Upper lobe of left lung (tissue), 6 donors: ENCODE measurements around the gene TNS3. TPM values are rescaled to one million over a fixed set of nuclear protein-coding genes. Genes with fewer than 3 reads are reported as not detected.

Experiments
- ATAC-seq, 2 donors: fragments of 200-7000 bp; cut with Tn5 transposase; one replicate each; pipeline ENCODE4 v1.9.1; 2022; ENCODE audit warnings: mild to moderate bottlenecking in 2 of 2, moderate library complexity in 2 of 2; ENCODE audit not compliant: low FRiP score in 2 of 2
- DNase-seq, 2 donors: peaks; one replicate each; pipeline ENCODE4 v3.0.0-alpha.2; 2019 to 2020
- H3K27ac ChIP-seq, 4 donors: fragments of 200-600 bp; sonication (generic); one replicate each; pipeline ENCODE4 v1.5.1; 2016 to 2019
- H3K27me3 ChIP-seq, 4 donors: fragments of 200-600 bp; sonication (generic); one replicate each; pipeline ENCODE4 v1.5.1; 2017 to 2019
- H3K36me3 ChIP-seq, 4 donors: fragments of 200-600 bp; sonication (generic); one replicate each; pipeline ENCODE4 v1.5.1; 2016 to 2019
- H3K4me1 ChIP-seq, 4 donors: fragments of 200-600 bp; sonication (generic); one replicate each; pipeline ENCODE4 v1.5.1; 2018 to 2019
- H3K4me3 ChIP-seq, 4 donors: fragments of 200-600 bp; sonication (generic); one replicate each; pipeline ENCODE4 v1.5.1; 2017 to 2019; ENCODE audit warnings: mild to moderate bottlenecking in 2 of 4, moderate library complexity in 1 of 4
- H3K9me3 ChIP-seq, 4 donors: fragments of 200-600 bp; sonication (generic); one replicate each; pipeline ENCODE4 v1.5.1; 2018 to 2019
- EP300 ChIP-seq, 4 donors: sonication (generic); formaldehyde crosslinking; IDR thresholded peaks; one replicate each; pipeline ENCODE4 v1.5.1; 2017; ENCODE audit warnings: antibody characterized with exemption in 4 of 4, control low read depth in 2 of 4
- POLR2A ChIP-seq, 4 donors: fragments of 450-650 bp; IDR thresholded peaks; one replicate each; pipeline ENCODE4 v1.5.1; 2016 to 2017; ENCODE audit warnings: antibody characterized with exemption in 4 of 4, mild to moderate bottlenecking in 2 of 4
- POLR2AphosphoS5 ChIP-seq, 2 donors: sonication (generic); formaldehyde crosslinking; IDR thresholded peaks; one replicate each; pipeline ENCODE4 v1.5.1; 2017; ENCODE audit warnings: antibody characterized with exemption in 2 of 2
- WGBS, 2 donors: methylation state at CpG; one replicate each; pipeline ENCODE4 v1.1.5; 2017 to 2018; 5-methylcytosine and 5-hydroxymethylcytosine counted together
- total RNA-seq, 6 donors: library from RNA; depleted of rRNA in 4 of 6; stranded (reverse); fragments of >200 nt in 4 of 6; gene quantifications; one replicate each; pipeline versions ENCODE4 v1.1.0 to v1.2.1, GENCODE V29; 2016 to 2021
- TF ChIP-seq, protein P1 (sequence below), 6 experiments: fragments of 450-650 bp in 4 of 6; fragments of 200-600 bp in 2 of 6; sonication (generic) in 2 of 6; IDR thresholded peaks; one replicate each; pipeline ENCODE4 v1.5.1; 2016 to 2019; ENCODE audit warnings: antibody characterized with exemption in 6 of 6
- donor health status: DM: no; HTN: no; CAD: no; lungs with moderate emphysema.
- donor health status: DM: no; HTN: yes; CAD: no; lungs with severe emphysema.

Gene TNS3
- total RNA-seq, 6 donors from 2014 or later: 90.6 to 266 (median 143) TPM

DNA sequence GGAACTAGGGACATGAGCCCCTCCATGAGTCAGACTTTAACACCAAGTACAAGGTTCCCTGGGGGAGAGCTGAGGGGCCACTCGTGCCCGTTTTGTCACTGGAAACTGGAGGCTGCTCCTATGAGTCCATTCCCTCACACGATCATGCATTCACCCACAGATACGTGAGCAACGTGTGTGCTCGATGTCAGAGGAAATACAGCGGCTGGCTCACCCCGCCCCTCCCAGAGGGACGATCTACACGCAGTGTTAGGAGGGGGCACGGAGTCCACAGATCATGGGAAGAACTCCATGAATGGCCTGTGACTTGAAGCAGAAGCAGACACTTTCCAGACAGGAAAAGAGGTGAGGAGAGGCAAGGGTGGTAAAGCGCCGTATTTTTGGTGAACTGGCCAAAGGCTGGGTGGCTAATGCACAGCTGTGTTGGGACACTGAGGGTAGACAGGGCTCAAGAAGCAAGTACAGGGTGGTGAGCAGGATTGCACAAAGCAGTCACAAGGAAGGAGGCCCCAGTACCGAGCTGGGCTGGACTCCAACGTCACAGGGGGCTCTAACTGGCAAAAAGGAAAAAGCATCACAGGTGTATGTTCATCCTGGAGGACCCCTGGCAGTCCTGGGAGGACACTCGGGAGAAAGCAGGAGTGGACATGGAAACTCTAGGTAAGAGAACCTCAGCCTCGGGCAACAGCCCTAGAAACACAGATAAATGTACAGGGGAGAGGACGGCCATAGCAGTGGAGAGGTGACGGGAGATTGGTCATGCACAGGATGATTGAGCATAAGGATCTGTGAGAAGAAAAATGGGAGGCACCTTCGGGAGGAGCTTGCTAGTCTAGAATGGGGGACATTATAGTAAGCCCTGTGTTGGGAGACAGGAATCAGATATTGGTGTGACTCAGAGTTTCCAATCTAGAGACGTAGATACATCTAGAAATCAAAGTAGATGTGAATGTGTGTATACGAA lies 41.2 kb downstream of the TNS3 start:
- Histone ChIP-seq H3K4me3 (no peak overlapping the region), H3K36me3 (no peaks in the 10 kb centered on the region), H3K9me3 (no peaks in the 10 kb centered on the region), H3K4me1 (peaks cover 8 to 37% (median 21%) of the 10 kb centered on the region in 4 donors), H3K27me3 (no peaks in the 10 kb centered on the region), H3K27ac (no peak overlapping the region)
- ATAC-seq: no peak
- TF ChIP-seq POLR2A (IDR thresholded peaks at IDR 0.05): no peak
- TF ChIP-seq, protein P1, sequence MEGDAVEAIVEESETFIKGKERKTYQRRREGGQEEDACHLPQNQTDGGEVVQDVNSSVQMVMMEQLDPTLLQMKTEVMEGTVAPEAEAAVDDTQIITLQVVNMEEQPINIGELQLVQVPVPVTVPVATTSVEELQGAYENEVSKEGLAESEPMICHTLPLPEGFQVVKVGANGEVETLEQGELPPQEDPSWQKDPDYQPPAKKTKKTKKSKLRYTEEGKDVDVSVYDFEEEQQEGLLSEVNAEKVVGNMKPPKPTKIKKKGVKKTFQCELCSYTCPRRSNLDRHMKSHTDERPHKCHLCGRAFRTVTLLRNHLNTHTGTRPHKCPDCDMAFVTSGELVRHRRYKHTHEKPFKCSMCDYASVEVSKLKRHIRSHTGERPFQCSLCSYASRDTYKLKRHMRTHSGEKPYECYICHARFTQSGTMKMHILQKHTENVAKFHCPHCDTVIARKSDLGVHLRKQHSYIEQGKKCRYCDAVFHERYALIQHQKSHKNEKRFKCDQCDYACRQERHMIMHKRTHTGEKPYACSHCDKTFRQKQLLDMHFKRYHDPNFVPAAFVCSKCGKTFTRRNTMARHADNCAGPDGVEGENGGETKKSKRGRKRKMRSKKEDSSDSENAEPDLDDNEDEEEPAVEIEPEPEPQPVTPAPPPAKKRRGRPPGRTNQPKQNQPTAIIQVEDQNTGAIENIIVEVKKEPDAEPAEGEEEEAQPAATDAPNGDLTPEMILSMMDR (IDR thresholded peaks at IDR 0.05): no peak
- TF ChIP-seq POLR2AphosphoS5 (IDR thresholded peaks at IDR 0.05): no peak
- TF ChIP-seq EP300 (IDR thresholded peaks at IDR 0.05): no peak
- 82 to 83% methylated on average over 19 to 22 of the region's 22 CpGs for WGBS, 2 donors
- DNase-seq: no peak

DNA sequence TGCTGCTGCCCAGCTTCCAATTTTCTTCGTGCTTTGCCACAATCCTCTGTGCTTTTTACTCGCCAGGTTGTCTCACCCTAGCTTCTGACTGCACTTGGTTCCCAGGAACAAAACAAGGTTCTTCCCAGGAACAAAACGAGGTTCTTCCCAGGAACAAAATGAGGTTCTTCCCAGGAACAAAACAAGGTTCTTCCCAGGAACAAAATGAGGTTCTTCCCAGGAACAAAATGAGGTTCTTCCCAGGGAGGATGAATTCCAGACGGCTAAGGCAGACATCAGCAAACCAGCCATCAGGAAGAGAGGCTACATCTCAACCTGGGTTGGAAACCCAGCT lies 41.9 kb downstream of the TNS3 start:
- H3K4me1 ChIP-seq: peaks cover 8 to 40% (median 21%) of the 10 kb centered on the region in 4 donors
- H3K27ac ChIP-seq: no peak overlapping the region
- H3K9me3 ChIP-seq: no peaks in the 10 kb centered on the region
- no peaks in the 10 kb centered on the region for H3K27me3 ChIP-seq
- no peak overlapping the region for H3K4me3 ChIP-seq
- no peaks in the 10 kb centered on the region for H3K36me3 ChIP-seq
- no peak for TF ChIP-seq POLR2A (IDR thresholded peaks at IDR 0.05)
- no peak for TF ChIP-seq POLR2AphosphoS5 (IDR thresholded peaks at IDR 0.05)
- TF ChIP-seq, protein P1 (IDR thresholded peaks at IDR 0.05): no peak
- TF ChIP-seq EP300 (IDR thresholded peaks at IDR 0.05): no peak
- WGBS, 2 donors: 85 to 90% methylated on average over 4 of the region's 4 CpGs
- DNase-seq (no peak), ATAC-seq (no peak)

DNA sequence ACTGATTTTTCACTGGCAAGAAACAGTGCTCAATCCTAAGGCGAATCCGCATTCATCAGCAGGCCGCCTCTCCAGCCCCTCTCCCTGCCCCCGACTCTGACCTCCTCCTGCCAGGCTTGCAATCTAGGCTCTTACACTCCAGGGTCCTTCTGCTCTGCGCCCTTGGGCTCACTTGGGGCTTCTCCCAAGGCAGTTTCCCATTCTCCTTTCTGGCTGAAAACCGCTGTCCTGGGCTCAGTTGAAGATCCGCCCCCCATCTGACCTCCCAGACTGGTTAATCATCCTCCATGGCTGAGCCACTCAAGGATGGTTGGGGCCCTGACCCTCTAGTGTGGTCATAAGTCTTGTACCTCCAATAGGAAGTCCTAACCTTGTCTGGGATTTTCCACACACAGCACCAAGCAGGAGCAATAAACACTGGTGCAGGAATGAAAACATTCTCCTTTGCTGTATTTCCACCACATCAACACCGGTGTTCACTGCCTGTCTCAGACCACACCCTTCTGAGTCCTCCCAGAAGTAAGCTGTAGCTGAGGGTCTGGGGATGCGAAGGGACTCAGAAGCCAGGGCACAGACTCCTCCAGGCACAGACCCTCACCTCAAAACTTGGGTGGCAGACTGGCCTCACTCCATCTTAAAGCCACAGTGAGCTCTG lies 42.4 kb downstream of the TNS3 start:
- Histone ChIP-seq H3K4me1 (peaks cover 8 to 37% (median 21%) of the 10 kb centered on the region in 4 donors), H3K36me3 (no peaks in the 10 kb centered on the region), H3K27me3 (no peaks in the 10 kb centered on the region), H3K27ac (peak overlapping the region in 1 of 4 donors; percentile 16), H3K9me3 (no peaks in the 10 kb centered on the region), H3K4me3 (no peak overlapping the region)
- 84 to 89% methylated on average over 9 of the region's 9 CpGs for WGBS, 2 donors
- DNase-seq (no peak), ATAC-seq (no peak)
- TF ChIP-seq, protein P1 (IDR thresholded peaks at IDR 0.05): no peak
- TF ChIP-seq EP300 (IDR thresholded peaks at IDR 0.05): no peak
- no peak for TF ChIP-seq POLR2A (IDR thresholded peaks at IDR 0.05)
- no peak for TF ChIP-seq POLR2AphosphoS5 (IDR thresholded peaks at IDR 0.05)

DNA sequence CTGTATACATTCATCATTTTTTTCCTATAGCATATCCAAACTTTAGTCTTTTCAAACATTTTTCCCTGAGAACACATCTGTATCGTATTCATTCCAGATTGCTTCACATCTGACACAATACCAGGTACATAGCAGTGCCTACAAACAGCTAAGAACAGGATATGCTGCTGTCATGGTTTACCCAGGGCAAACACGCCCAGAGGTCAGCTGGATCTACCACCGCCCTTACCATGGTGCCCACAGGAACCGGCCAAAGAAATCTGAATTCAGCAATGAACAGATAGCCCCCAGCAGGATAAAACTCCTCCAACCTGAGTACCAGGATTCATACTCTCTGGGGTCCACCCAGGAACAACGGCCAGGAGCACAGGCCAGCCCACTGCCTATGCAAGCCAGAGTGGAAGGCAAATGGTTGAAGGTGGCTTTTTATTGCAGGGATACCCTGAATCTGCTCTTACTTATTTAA lies 43.0 kb downstream of the TNS3 start:
- Histone ChIP-seq H3K9me3 (no peaks in the 10 kb centered on the region), H3K27me3 (no peaks in the 10 kb centered on the region), H3K4me3 (no peak overlapping the region), H3K36me3 (no peaks in the 10 kb centered on the region), H3K27ac (peak overlapping the region in 1 of 4 donors; percentile 16), H3K4me1 (peaks cover 8 to 32% (median 21%) of the 10 kb centered on the region in 4 donors)
- DNase-seq: no peak
- 87 to 96% methylated on average over 4 to 5 of the region's 5 CpGs for WGBS, 2 donors
- no peak for ATAC-seq
- TF ChIP-seq, protein P1 (IDR thresholded peaks at IDR 0.05): no peak
- TF ChIP-seq EP300 (IDR thresholded peaks at IDR 0.05) (no peak), POLR2A (IDR thresholded peaks at IDR 0.05) (no peak), POLR2AphosphoS5 (IDR thresholded peaks at IDR 0.05) (no peak)
